Stimulated activated CD4-positive, alpha-beta T cell treated with anti-CD3 and anti-CD28 coated beads, Interleukin-4, amount 100 ng/mL, for 1 hour (primary cell): Measurements from ENCODE around the gene GNAI3.

Source experiments
- DNase-seq: peaks from one replicate; pipeline ENCODE4 v3.0.0-alpha.2; 2020

The GNAI3 gene

GRCh38 chr1:109546311-109547109 is 1.9 kb upstream of the GNAI3 start:
- DNase-seq: peak; percentile 88

GRCh38 chr1:109547463-109548320 is 723 bp upstream of the GNAI3 start:
- peak; percentile 16 for DNase-seq

- no peak for DNase-seq
Measured at GRCh38 chr1:109556563-109556962, 8.1 kb downstream of the GNAI3 start.

- DNase-seq: no peak
Measured at GRCh38 chr1:109557520-109557919, 9.1 kb downstream of the GNAI3 start.

- no peak for DNase-seq
Measured at GRCh38 chr1:109559995-109560394, 11.6 kb downstream of the GNAI3 start.

- no peak for DNase-seq
Measured at GRCh38 chr1:109564194-109564878, 15.9 kb downstream of the GNAI3 start.

- DNase-seq: no peak
Measured at GRCh38 chr1:109565241-109565640, 16.8 kb downstream of the GNAI3 start.

GRCh38 chr1:109566982-109567381 is 18.6 kb downstream of the GNAI3 start:
- DNase-seq: no peak

- no peak for DNase-seq
Measured at GRCh38 chr1:109567877-109568672, 19.7 kb downstream of the GNAI3 start.

- no peak for DNase-seq
Measured at GRCh38 chr1:109569323-109569722, 20.9 kb downstream of the GNAI3 start.

- DNase-seq: no peak
Measured at GRCh38 chr1:109570414-109570813, 22.0 kb downstream of the GNAI3 start.

GRCh38 chr1:109573785-109574184 is 25.4 kb downstream of the GNAI3 start:
- DNase-seq: no peak

GRCh38 chr1:109578947-109579443 is 30.6 kb downstream of the GNAI3 start:
- DNase-seq: no peak

GRCh38 chr1:109579491-109579890 is 31.1 kb downstream of the GNAI3 start:
- no peak for DNase-seq

GRCh38 chr1:109582021-109582420 is 33.6 kb downstream of the GNAI3 start:
- no peak for DNase-seq

GRCh38 chr1:109584766-109585165 is 36.4 kb downstream of the GNAI3 start:
- no peak for DNase-seq

- no peak for DNase-seq
Measured at GRCh38 chr1:109586055-109586454, 37.6 kb downstream of the GNAI3 start.

- DNase-seq: no peak
Measured at GRCh38 chr1:109589177-109589576, 40.8 kb downstream of the GNAI3 start.

- DNase-seq: no peak
Measured at GRCh38 chr1:109589679-109590078, 41.3 kb downstream of the GNAI3 start.

- no peak for DNase-seq
Measured at GRCh38 chr1:109592916-109593315, 44.5 kb downstream of the GNAI3 start.

- DNase-seq: no peak
Measured at GRCh38 chr1:109595531-109595930, 47.1 kb downstream of the GNAI3 start.

- DNase-seq: no peak
Measured at GRCh38 chr1:109598156-109598555, 49.7 kb downstream of the GNAI3 start.
